Right lobe of liver (tissue), 4 donors: ENCODE data around the gene MAPK12.

Source experiments
- POLR2A ChIP-seq: fragments of 450-650 bp; IDR thresholded peaks from one replicate; pipeline ENCODE4 v1.6.1; 2017; ENCODE audit warnings: antibody characterized with exemption, mild to moderate bottlenecking
- TF ChIP-seq, protein P1 (sequence below), 4 donors: fragments of 200-600 bp in 3 of 4; fragments of 450-650 bp in 1 of 4; IDR thresholded peaks; one replicate each; pipeline versions ENCODE4 v1.5.1 to v1.8.0; 2016 to 2022; ENCODE audit warnings: antibody characterized with exemption in 4 of 4, mild to moderate bottlenecking in 2 of 4
- donor health status: DM: no; HTN: no; CAD: no.
- donor health status: DM: no; HTN: no; CAD: no.
- donor health status: DM: no; HTN: yes; CAD: no.

DNA sequence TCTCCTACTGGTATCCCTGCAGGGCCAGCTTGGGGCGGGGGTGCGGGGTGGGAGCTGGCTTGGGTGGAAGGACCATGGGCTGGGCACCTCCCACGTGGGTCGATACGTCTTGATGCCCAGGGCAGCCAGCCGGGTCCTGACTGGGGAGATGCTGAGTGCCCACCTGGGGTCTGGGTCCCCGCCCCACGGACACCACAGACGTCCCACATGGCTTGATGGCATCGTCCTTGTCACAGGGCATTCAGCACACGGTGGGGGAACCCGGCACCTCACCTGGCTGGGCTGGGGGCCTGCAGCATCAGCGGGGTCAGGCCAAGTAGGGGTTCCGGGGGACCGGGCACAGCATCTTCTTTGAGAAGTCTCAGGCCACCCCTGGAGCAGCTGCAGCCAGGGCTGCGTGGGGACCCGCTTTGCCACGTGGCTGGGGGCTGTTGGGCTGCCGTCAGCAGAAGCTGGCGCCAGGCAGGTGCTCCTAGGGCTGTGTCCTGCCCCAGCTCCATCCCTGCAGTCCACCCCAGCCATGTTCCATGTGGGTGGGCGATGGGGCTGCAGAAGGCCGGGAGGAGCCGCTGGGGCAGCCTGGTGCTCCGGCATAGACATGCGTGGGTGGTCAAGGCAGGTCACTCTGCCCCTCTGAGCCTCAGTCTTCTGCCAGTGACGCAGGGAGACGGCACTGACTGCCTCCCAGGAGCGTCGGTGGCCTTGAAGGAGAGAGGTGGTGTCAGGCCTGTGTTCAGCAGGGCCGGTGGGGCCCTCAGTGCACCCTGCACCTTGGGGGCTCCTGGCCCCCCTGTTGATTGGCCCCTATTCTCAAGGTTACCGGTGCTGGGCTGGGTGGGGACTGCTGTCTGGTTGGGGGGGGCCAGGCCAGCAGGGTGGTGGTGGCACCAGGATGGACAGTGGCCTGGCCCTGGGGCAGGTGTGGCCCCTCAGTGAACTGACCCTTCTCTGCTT, 52.3 kb downstream of the MAPK12 start:
- TF ChIP-seq, protein P1, sequence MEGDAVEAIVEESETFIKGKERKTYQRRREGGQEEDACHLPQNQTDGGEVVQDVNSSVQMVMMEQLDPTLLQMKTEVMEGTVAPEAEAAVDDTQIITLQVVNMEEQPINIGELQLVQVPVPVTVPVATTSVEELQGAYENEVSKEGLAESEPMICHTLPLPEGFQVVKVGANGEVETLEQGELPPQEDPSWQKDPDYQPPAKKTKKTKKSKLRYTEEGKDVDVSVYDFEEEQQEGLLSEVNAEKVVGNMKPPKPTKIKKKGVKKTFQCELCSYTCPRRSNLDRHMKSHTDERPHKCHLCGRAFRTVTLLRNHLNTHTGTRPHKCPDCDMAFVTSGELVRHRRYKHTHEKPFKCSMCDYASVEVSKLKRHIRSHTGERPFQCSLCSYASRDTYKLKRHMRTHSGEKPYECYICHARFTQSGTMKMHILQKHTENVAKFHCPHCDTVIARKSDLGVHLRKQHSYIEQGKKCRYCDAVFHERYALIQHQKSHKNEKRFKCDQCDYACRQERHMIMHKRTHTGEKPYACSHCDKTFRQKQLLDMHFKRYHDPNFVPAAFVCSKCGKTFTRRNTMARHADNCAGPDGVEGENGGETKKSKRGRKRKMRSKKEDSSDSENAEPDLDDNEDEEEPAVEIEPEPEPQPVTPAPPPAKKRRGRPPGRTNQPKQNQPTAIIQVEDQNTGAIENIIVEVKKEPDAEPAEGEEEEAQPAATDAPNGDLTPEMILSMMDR (IDR thresholded peaks at IDR 0.05): no peak
- TF ChIP-seq POLR2A: no peak
